A172 (cell line): Measurements from ENCODE around the gene CARD11. TPM values are rescaled to one million over a fixed set of nuclear protein-coding genes. Genes with fewer than 3 reads are reported as not detected.
"Not testable (repeated sequence)": the region's sequence is repeated elsewhere in the genome, so short reads cannot be mapped to it uniquely, and the experiment has no call there.

ENCODE experiments used
- DNase-seq: peaks from one replicate; pipeline ENCODE4 v3.0.0-alpha.2; 2015; ENCODE audit warnings: low spot score
- total RNA-seq: library from RNA; depleted of rRNA; stranded (reverse); fragments of >200 nt; shearing (Covaris generic); gene quantifications from 2 replicates; pipeline ENCODE4 v1.2.3, GENCODE V29; 2014

The CARD11 gene
- total RNA-seq, 1 experiment from 2014 or later: 23.0 TPM

GRCh38 chr7:3064067-3064466, 20.4 kb upstream of the CARD11 start:
- no peak for DNase-seq

- DNase-seq: no peak
These were observed 19.5 kb upstream of the CARD11 start for GRCh38 chr7:3063016-3063753.

GRCh38 chr7:3057066-3057420, 13.4 kb upstream of the CARD11 start:
- DNase-seq: no peak

GRCh38 chr7:3056234-3057065, 12.8 kb upstream of the CARD11 start:
- DNase-seq: no peak

- DNase-seq: no peak
These were observed 12.0 kb upstream of the CARD11 start for GRCh38 chr7:3055626-3056025.

- DNase-seq: peak; percentile 70
These were observed 692 bp downstream of the CARD11 start for GRCh38 chr7:3042861-3043489.

GRCh38 chr7:3041986-3042675, 1.5 kb downstream of the CARD11 start:
- no peak for DNase-seq

GRCh38 chr7:3039787-3040186, 3.9 kb downstream of the CARD11 start:
- no peak for DNase-seq

GRCh38 chr7:3038011-3038410, 5.7 kb downstream of the CARD11 start:
- not testable (repeated sequence) for DNase-seq

- DNase-seq: no peak
These were observed 6.4 kb downstream of the CARD11 start for GRCh38 chr7:3037259-3037658.

GRCh38 chr7:3034591-3035150, 9.0 kb downstream of the CARD11 start:
- DNase-seq: no peak

- DNase-seq: no peak
These were observed 10.1 kb downstream of the CARD11 start for GRCh38 chr7:3033581-3033980.

- no peak for DNase-seq
These were observed 10.5 kb downstream of the CARD11 start for GRCh38 chr7:3033136-3033535.

- DNase-seq: no peak
These were observed 11.4 kb downstream of the CARD11 start for GRCh38 chr7:3032256-3032655.

GRCh38 chr7:3029138-3029537, 14.5 kb downstream of the CARD11 start:
- no peak for DNase-seq

GRCh38 chr7:3028758-3029093, 14.9 kb downstream of the CARD11 start:
- no peak for DNase-seq

- DNase-seq: peak; percentile 91
These were observed 15.5 kb downstream of the CARD11 start for GRCh38 chr7:3028071-3028757.

- no peak for DNase-seq
These were observed 16.4 kb downstream of the CARD11 start for GRCh38 chr7:3027005-3027845.

GRCh38 chr7:3025616-3026015, 18.1 kb downstream of the CARD11 start:
- no peak for DNase-seq

- DNase-seq: no peak
These were observed 21.8 kb downstream of the CARD11 start for GRCh38 chr7:3021825-3022224.
